ENCODE measurements around the gene KLHL14.
"Not testable (repeated sequence)": the region's sequence is repeated elsewhere in the genome, so short reads cannot be mapped to it uniquely, and the experiment has no call there.

Gene KLHL14

DNA sequence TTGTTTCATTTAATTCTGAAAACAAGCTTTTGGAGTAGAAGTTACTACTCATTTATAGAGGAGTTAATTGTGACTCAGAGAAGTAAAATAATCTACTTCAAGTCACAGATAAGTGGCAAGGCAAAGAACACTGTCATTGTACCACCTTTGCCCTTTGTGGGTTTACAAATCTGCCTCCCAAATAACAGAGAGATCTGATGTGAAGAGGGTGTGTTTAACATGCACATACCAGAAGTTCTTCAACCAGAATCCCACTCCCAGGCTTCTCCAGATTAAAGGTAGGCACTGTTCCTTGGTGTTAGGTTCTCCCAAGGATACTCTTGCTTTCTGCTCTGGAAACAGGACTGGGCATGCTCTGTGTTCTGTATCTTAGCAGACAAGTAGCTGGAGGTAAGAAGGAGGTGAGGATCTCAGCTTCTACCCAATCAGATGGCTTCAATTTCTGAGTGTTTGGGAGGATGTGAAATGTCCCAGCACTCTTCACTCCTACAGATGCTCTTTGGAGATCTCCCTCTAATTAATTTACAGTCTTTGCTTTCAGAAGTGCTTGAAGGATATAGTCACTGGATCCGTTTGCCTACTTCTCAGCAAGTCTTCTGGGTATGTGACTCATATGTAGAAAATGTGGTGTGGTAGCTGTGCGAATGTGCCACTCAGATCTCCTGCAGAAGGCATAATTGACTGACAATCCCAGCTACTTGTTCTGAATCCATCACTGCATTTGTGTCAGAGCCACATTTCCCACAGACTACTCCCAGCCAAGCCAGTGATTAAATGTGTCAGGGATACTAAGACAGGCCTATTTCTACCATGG lies 111.1 kb downstream of the KLHL14 start:
- H3K4me1 Mint-ChIP-seq, result no peaks in the 10 kb centered on the region
- H3K27ac Mint-ChIP-seq, result no peak overlapping the region
- H3K9me3 Mint-ChIP-seq, result peaks cover 10% of the 10 kb centered on the region
- H3K27me3 Mint-ChIP-seq, result peaks cover 25% of the 10 kb centered on the region
- no peak overlapping the region for H3K4me3 Mint-ChIP-seq
- peak; percentile 16 for ATAC-seq
- no peaks in the 10 kb centered on the region for H3K36me3 Mint-ChIP-seq

DNA sequence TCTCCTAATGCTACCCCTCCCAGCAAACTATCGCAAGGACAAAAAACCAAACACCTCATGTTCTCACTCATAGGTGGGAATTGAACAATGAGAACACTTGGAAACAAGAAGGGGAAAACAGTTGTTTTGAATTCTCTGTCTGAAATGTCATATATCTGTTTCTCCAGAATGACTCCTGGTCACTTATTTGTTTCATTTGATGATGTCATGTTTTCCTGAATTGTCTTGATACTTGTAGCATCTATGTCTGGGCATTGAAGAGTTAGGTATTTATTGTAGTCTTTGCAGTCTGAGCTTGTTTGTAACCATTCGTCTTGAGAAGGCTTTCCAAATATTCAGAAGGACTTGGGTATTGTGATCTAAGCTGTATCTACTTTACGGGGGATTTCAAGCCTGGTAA lies 118.3 kb downstream of the KLHL14 start:
- H3K4me3 Mint-ChIP-seq, H3K4me1 Mint-ChIP-seq, H3K27ac Mint-ChIP-seq, H3K36me3 Mint-ChIP-seq, ATAC-seq: not testable (repeated sequence)
- H3K9me3 Mint-ChIP-seq, result peaks cover 10% of the 10 kb centered on the region
- H3K27me3 Mint-ChIP-seq, result peaks cover 94% of the 10 kb centered on the region

DNA sequence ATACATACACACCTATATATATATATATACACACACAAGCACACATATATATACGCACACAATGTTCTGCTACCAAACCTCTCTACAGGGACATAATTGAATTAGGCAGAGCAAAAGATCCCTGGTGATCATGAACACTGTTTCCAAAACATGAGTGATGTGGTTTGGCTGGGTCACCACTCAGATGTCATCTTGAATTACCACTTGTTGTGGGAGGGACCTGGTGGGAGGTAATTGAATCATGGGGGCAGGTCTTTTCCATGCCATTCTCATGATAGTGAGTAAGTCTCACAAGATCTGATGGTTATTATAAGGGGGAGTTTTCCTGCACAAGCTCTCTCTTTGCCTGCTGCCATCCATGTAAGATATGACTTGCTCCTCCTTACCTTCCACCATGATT lies 135.2 kb downstream of the KLHL14 start:
- H3K27ac Mint-ChIP-seq, H3K4me3 Mint-ChIP-seq, H3K9me3 Mint-ChIP-seq, H3K36me3 Mint-ChIP-seq, H3K4me1 Mint-ChIP-seq: not testable (repeated sequence)
- ATAC-seq, result peak; percentile 31
- peaks cover 10% of the 10 kb centered on the region for H3K27me3 Mint-ChIP-seq

DNA sequence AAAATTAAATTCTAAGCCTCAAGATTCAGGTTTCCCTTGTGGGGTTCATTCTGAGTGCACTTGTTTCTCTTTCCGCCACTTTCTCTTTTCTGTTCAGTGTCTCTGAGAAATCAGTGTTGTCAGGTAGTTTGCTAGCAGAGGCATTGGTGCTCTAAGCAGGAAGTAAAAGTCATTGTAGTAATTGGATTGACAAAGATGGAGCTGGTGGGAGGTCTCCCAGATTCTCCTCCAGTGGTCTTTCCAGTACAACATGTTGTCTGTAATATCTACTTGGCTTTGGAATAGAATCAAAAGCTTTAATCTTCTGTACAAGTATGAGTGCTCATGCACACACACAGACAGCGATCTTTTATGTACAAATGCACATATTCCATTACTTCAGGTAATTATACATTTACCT lies 135.6 kb downstream of the KLHL14 start:
- ATAC-seq, result no peak
- Mint-ChIP-seq H3K36me3 (no peaks in the 10 kb centered on the region), H3K27ac (no peak overlapping the region), H3K27me3 (peaks cover 10% of the 10 kb centered on the region), H3K4me1 (no peaks in the 10 kb centered on the region), H3K4me3 (no peak overlapping the region), H3K9me3 (no peaks in the 10 kb centered on the region)

DNA sequence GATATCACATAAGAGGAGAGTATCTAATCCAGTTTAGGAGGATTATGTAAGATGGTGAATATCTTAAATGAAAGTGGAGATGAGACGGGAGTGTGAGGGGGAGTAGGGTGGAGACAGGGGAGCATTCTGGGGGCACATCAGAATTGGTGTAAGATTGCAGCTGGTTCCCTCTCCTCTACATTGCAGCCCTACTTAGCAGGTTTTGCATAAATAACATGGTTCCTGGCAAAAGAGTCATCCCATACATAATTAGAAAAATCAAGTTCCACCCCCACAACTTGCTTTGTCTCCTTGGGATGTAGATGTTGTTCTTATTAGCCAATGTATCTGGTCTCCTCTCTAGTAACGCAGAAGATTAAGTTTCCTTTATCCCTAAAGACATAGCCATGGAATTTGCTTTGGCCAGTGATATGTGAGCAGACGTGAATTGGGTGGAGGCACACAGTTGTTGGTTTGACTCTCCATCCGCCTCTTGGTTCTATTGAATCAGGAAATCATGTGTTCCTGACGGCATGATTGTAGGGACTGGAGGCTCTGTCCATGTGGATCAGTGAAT lies 137.9 kb downstream of the KLHL14 start:
- no peaks in the 10 kb centered on the region for H3K36me3 Mint-ChIP-seq
- H3K27ac Mint-ChIP-seq, result no peak overlapping the region

DNA sequence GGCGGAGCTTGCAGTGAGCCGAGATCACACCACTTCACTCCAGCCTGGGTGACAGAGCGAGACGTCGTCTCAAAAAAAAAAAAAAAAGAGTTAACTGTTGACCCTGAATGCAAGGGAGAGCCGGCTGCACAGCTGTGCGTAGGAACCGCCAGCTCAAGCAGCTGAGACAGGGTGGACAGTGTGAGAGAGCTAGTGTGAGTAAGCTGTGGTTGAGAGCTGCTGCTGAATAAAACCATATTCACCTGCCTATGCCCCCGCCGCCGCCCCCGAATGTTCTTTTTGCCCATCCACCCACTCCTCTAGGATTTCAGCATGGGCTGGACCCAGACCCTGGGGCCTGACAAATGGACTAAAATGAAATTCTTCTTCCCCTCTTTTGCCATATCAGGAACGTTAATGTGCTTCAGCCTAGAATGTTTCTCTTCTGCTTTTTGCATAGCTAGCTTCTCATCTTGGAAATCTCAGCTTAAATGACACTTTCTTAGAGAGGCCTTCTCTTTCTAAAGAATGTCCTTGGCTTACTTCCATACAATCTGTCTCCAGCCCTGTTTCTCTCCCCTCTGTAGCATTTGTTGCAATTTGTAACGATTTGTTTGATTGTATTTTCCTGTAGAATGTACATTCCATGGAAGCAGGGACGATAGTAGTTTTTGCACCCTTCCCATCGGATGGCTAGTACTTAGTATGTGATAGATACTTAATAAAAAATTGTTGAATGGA lies 142.7 kb downstream of the KLHL14 start:
- no peaks in the 10 kb centered on the region for H3K4me1 Mint-ChIP-seq
- no peak for ATAC-seq
- H3K27me3 Mint-ChIP-seq, result peaks cover 17% of the 10 kb centered on the region
- H3K4me3 Mint-ChIP-seq, result no peak overlapping the region
- H3K36me3 Mint-ChIP-seq, result no peaks in the 10 kb centered on the region
- no peaks in the 10 kb centered on the region for H3K9me3 Mint-ChIP-seq
- no peak overlapping the region for H3K27ac Mint-ChIP-seq

More for the DNA sequence above, 137.9 kb downstream of the KLHL14 start:
- H3K9me3 Mint-ChIP-seq, result no peaks in the 10 kb centered on the region
- peaks cover 10% of the 10 kb centered on the region for H3K27me3 Mint-ChIP-seq
- no peak for ATAC-seq
- no peak overlapping the region for H3K4me3 Mint-ChIP-seq
- no peaks in the 10 kb centered on the region for H3K4me1 Mint-ChIP-seq

DNA sequence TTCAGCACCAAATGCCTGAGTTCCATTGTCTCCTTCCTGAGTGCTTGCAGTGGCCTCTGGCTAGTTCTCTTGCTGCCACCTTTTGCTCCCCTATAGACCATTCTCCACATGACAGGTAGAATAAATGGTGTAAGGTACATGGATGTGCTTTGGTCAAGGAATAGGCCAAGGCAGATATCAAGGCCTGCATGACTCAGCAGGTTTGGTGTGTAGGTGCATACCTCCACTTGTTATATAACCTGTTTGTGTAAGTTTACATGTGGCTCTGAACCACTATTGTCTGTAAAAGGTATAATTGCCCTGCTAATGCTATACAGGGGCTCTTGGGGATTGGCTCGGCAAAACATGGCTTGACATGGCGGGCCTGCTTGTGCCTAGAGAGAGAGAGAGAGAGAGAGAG lies 143.5 kb downstream of the KLHL14 start:
- Mint-ChIP-seq H3K27ac (no peak overlapping the region), H3K4me3 (no peak overlapping the region), H3K36me3 (no peaks in the 10 kb centered on the region), H3K9me3 (no peaks in the 10 kb centered on the region), H3K27me3 (peaks cover 13% of the 10 kb centered on the region), H3K4me1 (no peaks in the 10 kb centered on the region)
- ATAC-seq, result no peak

DNA sequence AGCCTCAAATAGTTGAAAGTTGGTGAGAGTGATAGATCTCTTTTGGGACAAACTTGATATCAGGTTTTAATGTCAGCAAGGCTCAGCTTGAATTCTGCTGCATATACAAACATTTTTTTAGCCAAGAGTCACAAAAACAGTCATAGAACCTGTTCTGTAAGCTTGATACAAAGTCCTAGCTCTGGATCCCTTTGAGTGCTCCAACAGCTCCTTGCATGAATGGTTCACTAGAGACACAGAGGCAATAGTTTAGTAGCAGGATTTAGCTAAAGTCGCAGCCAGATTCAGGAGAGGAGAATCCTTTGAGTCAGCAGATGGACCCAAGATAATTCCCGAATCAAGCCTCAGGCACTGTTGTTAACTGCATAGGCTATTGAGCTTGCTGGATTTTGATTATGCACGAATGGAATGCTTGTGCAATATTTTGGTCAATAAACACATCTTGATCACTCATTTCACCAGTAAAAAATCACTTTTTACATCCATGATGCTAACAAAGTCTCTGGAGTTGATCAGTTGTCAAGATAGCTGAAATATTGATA lies 148.6 kb downstream of the KLHL14 start:
- no peak overlapping the region for H3K27ac Mint-ChIP-seq
- H3K36me3 Mint-ChIP-seq, result no peaks in the 10 kb centered on the region
- no peaks in the 10 kb centered on the region for H3K4me1 Mint-ChIP-seq
- H3K4me3 Mint-ChIP-seq, result no peak overlapping the region
- no peaks in the 10 kb centered on the region for H3K9me3 Mint-ChIP-seq
- H3K27me3 Mint-ChIP-seq, result peaks cover 8% of the 10 kb centered on the region
- ATAC-seq, result no peak

DNA sequence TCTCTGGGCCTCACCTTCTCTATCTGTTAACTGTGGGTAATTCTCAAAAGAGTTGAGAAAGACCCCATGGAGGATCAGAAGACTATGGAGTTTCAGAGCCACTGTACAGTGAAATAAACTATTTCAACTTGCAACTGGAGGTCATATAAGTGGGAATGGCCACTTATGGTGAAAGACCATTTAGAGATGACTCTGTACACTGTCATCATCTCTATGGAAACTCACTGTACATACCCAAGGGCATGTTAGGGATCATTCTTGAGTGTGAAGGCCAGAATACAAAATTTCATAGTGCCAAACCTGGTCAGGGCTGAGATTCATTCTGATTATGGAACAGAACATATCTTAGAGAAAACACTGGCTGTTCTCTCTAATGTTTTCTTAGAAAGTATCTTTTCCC lies 149.3 kb downstream of the KLHL14 start:
- Mint-ChIP-seq H3K27ac (no peak overlapping the region), H3K4me3 (no peak overlapping the region), H3K27me3 (peaks cover 8% of the 10 kb centered on the region), H3K4me1 (no peaks in the 10 kb centered on the region), H3K9me3 (no peaks in the 10 kb centered on the region), H3K36me3 (no peaks in the 10 kb centered on the region)
- ATAC-seq, result no peak
